Measurements from ENCODE around the gene LRRC4C. TPM values are rescaled to one million over a fixed set of nuclear protein-coding genes. Genes with fewer than 3 reads are reported as not detected.

The LRRC4C gene
- total and polyA plus RNA-seq, 2 experiments from 2014 or later = 0.35 to 1.1 TPM

DNA sequence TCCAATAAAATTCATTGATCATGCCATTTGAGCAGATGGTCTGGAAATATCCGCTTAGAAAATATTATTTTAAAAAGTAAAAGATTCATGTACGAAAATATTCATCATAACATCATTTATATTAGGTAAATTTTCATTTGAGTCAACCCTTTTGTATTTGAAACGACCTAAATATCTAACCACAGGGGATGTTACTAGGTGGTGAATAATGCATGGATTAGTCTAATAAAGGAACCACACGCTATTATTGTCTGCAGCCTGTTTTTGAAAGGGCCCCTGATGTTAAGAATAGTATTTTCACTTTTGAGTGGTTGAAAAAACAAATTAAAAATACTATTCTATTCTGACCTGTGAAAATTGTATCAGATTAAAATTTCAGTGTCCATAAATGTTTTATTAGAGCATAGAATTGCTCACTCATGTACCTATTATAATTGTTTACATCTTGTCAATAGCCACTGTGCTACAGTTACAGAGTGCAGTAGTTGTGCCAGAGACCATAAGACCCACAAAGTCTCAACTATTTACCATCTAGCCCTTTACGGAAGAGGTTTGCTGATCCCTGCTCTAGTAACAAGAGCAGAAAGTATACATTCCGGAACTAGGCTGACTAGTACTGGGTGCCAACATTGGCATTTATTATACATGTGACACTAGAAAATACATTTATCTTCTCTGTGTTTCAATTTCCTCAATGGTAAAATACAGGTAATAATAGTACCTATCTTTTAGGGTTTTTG is 176.1 kb downstream of the LRRC4C start:
- Mint-ChIP-seq H3K4me1 (peaks cover 14% of the 10 kb centered on the region), H3K4me3 (no peak overlapping the region), H3K36me3 (ENCODE audit: low read depth) (no peaks in the 10 kb centered on the region), H3K27ac (no peak overlapping the region), H3K9me3 (no peaks in the 10 kb centered on the region), H3K27me3 (ENCODE audit: insufficient read depth, low read depth, poor library complexity) (no peaks in the 10 kb centered on the region)
- no peaks in the 10 kb centered on the region for H3K36me3 ChIP-seq (ENCODE audit: insufficient read depth)
- DNase-seq (ENCODE audit: low spot score) (no peak), ATAC-seq (no peak)
- H2AFZ ChIP-seq = no peak overlapping the region
- no peaks in the 10 kb centered on the region for H3K27me3 ChIP-seq (ENCODE audit: insufficient read depth)
- no peaks in the 10 kb centered on the region for H3K4me1 ChIP-seq (ENCODE audit: insufficient read depth)
- no peaks in the 10 kb centered on the region for H4K20me1 ChIP-seq (replicated peaks; ENCODE audit: insufficient read depth)
- no peaks in the 10 kb centered on the region for H3K9me2 ChIP-seq (ENCODE audit: insufficient read depth)
- no peak overlapping the region for H3K4me2 ChIP-seq
- H3K4me3 ChIP-seq = no peak overlapping the region
- TF ChIP-seq EZH2 (IDR thresholded peaks at IDR 0.05; ENCODE audit: low read depth, unreplicated experiment) (no peak), NANOG (IDR thresholded peaks at IDR 0.05; ENCODE audit: borderline replicate concordance) (no peak), POLR2AphosphoS5 (IDR thresholded peaks at IDR 0.05; ENCODE audit: low read depth) (no peak), ZNF331 (CRISPR knock-in tag; IDR thresholded peaks at IDR 0.05; ENCODE audit: low read depth) (no peak), STAT1 (IDR thresholded peaks at IDR 0.05; ENCODE audit: unreplicated experiment) (no peak), JUNB (IDR thresholded peaks at IDR 0.05; ENCODE audit: unreplicated experiment) (no peak), CREB1 (CRISPR knock-in tag; IDR thresholded peaks at IDR 0.05; ENCODE audit: low read depth) (no peak), EZH2phosphoT487 (IDR thresholded peaks at IDR 0.05; ENCODE audit: unreplicated experiment) (no peak), ZNF114 (CRISPR knock-in tag; IDR thresholded peaks at IDR 0.05) (no peak)
- TF ChIP-seq, protein P1, sequence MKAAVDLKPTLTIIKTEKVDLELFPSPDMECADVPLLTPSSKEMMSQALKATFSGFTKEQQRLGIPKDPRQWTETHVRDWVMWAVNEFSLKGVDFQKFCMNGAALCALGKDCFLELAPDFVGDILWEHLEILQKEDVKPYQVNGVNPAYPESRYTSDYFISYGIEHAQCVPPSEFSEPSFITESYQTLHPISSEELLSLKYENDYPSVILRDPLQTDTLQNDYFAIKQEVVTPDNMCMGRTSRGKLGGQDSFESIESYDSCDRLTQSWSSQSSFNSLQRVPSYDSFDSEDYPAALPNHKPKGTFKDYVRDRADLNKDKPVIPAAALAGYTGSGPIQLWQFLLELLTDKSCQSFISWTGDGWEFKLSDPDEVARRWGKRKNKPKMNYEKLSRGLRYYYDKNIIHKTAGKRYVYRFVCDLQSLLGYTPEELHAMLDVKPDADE (IDR thresholded peaks at IDR 0.05) = no peak
- TF ChIP-seq, protein P2, sequence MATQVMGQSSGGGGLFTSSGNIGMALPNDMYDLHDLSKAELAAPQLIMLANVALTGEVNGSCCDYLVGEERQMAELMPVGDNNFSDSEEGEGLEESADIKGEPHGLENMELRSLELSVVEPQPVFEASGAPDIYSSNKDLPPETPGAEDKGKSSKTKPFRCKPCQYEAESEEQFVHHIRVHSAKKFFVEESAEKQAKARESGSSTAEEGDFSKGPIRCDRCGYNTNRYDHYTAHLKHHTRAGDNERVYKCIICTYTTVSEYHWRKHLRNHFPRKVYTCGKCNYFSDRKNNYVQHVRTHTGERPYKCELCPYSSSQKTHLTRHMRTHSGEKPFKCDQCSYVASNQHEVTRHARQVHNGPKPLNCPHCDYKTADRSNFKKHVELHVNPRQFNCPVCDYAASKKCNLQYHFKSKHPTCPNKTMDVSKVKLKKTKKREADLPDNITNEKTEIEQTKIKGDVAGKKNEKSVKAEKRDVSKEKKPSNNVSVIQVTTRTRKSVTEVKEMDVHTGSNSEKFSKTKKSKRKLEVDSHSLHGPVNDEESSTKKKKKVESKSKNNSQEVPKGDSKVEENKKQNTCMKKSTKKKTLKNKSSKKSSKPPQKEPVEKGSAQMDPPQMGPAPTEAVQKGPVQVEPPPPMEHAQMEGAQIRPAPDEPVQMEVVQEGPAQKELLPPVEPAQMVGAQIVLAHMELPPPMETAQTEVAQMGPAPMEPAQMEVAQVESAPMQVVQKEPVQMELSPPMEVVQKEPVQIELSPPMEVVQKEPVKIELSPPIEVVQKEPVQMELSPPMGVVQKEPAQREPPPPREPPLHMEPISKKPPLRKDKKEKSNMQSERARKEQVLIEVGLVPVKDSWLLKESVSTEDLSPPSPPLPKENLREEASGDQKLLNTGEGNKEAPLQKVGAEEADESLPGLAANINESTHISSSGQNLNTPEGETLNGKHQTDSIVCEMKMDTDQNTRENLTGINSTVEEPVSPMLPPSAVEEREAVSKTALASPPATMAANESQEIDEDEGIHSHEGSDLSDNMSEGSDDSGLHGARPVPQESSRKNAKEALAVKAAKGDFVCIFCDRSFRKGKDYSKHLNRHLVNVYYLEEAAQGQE (IDR thresholded peaks at IDR 0.05; ENCODE audit: unreplicated experiment) = no peak
- TF ChIP-seq, protein P3, sequence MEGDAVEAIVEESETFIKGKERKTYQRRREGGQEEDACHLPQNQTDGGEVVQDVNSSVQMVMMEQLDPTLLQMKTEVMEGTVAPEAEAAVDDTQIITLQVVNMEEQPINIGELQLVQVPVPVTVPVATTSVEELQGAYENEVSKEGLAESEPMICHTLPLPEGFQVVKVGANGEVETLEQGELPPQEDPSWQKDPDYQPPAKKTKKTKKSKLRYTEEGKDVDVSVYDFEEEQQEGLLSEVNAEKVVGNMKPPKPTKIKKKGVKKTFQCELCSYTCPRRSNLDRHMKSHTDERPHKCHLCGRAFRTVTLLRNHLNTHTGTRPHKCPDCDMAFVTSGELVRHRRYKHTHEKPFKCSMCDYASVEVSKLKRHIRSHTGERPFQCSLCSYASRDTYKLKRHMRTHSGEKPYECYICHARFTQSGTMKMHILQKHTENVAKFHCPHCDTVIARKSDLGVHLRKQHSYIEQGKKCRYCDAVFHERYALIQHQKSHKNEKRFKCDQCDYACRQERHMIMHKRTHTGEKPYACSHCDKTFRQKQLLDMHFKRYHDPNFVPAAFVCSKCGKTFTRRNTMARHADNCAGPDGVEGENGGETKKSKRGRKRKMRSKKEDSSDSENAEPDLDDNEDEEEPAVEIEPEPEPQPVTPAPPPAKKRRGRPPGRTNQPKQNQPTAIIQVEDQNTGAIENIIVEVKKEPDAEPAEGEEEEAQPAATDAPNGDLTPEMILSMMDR (conservative IDR thresholded peaks at IDR 0.05; ENCODE audit: low read depth in 2 of 2) = no peak
- TF ChIP-seq, protein P4, sequence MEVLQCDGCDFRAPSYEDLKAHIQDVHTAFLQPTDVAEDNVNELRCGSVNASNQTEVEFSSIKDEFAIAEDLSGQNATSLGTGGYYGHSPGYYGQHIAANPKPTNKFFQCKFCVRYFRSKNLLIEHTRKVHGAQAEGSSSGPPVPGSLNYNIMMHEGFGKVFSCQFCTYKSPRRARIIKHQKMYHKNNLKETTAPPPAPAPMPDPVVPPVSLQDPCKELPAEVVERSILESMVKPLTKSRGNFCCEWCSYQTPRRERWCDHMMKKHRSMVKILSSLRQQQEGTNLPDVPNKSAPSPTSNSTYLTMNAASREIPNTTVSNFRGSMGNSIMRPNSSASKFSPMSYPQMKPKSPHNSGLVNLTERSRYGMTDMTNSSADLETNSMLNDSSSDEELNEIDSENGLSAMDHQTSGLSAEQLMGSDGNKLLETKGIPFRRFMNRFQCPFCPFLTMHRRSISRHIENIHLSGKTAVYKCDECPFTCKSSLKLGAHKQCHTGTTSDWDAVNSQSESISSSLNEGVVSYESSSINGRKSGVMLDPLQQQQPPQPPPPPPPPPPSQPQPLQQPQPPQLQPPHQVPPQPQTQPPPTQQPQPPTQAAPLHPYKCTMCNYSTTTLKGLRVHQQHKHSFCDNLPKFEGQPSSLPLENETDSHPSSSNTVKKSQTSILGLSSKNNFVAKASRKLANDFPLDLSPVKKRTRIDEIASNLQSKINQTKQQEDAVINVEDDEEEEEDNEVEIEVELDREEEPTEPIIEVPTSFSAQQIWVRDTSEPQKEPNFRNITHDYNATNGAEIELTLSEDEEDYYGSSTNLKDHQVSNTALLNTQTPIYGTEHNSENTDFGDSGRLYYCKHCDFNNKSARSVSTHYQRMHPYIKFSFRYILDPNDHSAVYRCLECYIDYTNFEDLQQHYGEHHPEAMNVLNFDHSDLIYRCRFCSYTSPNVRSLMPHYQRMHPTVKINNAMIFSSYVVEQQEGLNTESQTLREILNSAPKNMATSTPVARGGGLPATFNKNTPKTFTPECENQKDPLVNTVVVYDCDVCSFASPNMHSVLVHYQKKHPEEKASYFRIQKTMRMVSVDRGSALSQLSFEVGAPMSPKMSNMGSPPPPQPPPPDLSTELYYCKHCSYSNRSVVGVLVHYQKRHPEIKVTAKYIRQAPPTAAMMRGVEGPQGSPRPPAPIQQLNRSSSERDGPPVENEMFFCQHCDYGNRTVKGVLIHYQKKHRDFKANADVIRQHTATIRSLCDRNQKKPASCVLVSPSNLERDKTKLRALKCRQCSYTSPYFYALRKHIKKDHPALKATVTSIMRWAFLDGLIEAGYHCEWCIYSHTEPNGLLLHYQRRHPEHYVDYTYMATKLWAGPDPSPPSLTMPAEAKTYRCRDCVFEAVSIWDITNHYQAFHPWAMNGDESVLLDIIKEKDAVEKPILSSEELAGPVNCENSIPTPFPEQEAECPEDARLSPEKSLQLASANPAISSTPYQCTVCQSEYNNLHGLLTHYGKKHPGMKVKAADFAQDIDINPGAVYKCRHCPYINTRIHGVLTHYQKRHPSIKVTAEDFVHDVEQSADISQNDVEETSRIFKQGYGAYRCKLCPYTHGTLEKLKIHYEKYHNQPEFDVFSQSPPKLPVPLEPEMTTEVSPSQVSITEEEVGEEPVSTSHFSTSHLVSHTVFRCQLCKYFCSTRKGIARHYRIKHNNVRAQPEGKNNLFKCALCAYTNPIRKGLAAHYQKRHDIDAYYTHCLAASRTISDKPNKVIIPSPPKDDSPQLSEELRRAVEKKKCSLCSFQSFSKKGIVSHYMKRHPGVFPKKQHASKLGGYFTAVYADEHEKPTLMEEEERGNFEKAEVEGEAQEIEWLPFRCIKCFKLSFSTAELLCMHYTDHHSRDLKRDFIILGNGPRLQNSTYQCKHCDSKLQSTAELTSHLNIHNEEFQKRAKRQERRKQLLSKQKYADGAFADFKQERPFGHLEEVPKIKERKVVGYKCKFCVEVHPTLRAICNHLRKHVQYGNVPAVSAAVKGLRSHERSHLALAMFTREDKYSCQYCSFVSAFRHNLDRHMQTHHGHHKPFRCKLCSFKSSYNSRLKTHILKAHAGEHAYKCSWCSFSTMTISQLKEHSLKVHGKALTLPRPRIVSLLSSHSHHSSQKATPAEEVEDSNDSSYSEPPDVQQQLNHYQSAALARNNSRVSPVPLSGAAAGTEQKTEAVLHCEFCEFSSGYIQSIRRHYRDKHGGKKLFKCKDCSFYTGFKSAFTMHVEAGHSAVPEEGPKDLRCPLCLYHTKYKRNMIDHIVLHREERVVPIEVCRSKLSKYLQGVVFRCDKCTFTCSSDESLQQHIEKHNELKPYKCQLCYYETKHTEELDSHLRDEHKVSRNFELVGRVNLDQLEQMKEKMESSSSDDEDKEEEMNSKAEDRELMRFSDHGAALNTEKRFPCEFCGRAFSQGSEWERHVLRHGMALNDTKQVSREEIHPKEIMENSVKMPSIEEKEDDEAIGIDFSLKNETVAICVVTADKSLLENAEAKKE (CRISPR knock-in tag; IDR thresholded peaks at IDR 0.05) = no peak
- no peaks in the 10 kb centered on the region for H3F3A ChIP-seq (replicated peaks; ENCODE audit: low read depth)
- H3K79me2 ChIP-seq (replicated peaks; ENCODE audit: insufficient read depth) = no peaks in the 10 kb centered on the region
- no peak overlapping the region for H3K27ac ChIP-seq (ENCODE audit: low read depth)

All from GM23338 (cell line).